GM12878 (cell line): ENCODE data around the gene PVALEF. TPM values are rescaled to one million over a fixed set of nuclear protein-coding genes. Genes with fewer than 3 reads are reported as not detected.

Source experiments
- ATAC-seq: fragments of 200-7000 bp; cut with Tn5 transposase; 3 replicates; pipeline ENCODE4 v1.9.1; 2020; ENCODE audit warnings: mild to moderate bottlenecking, moderate library complexity
- BruUV-seq: library from RNA; stranded (reverse); fragments of 400-500 nt; replicated peaks from 2 replicates; lab custom pipeline; 2021; lab: Mats Ljungman, UMichigan
- CTCF ChIA-PET: fragments of 300-600 bp; sonication (Branson Sonifier 250); formaldehyde crosslinking; extraction: SDS; loops from one replicate; lab custom pipeline; 2021; ENCODE audit warnings: inconsistent platforms; lab: Yijun Ruan, JAX
- POLR2A ChIA-PET: fragments of 350-600 bp; formaldehyde crosslinking; extraction: SDS; loops from one replicate; lab custom pipeline; 2021; ENCODE audit warnings: inconsistent platforms; lab: Charles Lee
- RAD21 ChIA-PET: fragments of 300-600 bp; sonication (Branson Sonifier 250); formaldehyde crosslinking; loops from one replicate; lab custom pipeline; 2023; ENCODE audit warnings: antibody characterized with exemption; ENCODE audit not compliant: unreplicated experiment; lab: Charles Lee
- SMC1A ChIA-PET: fragments of 300-600 bp; sonication (Branson Sonifier 250); formaldehyde crosslinking; loops from one replicate; lab custom pipeline; 2023; ENCODE audit not compliant: unreplicated experiment, uncharacterized antibody; lab: Charles Lee
- DNase-seq: peaks from one replicate; pipeline ENCODE4 v3.0.0-alpha.2; 2011; ENCODE audit warnings: low read depth, low spot score
- FAIRE-seq: peaks from 3 replicates; lab custom pipeline; 2011; peaks lifted over from hg19 to GRCh38; lab: Jason Lieb, UNC
- H2AFZ ChIP-seq: 2 replicates; pipeline ENCODE4 v1.6.0; 2011; ENCODE audit warnings: low read depth, low read length, control low read depth; ENCODE audit not compliant: control insufficient read depth
- H3K27ac ChIP-seq: 2 replicates; pipeline ENCODE4 v1.5.1; 2011; ENCODE audit warnings: control low read depth; ENCODE audit not compliant: control insufficient read depth, insufficient read depth
- H3K27me3 ChIP-seq, 2 experiments: replicated peaks in 1 of 2; 2 replicates each; pipeline versions ENCODE4 v1.6.0 to v1.6.1; 2011; ENCODE audit warnings: low read length in 1 of 2; ENCODE audit not compliant: control insufficient read depth in 2 of 2, insufficient read depth in 2 of 2
- H3K36me3 ChIP-seq, 2 experiments: 2 replicates each; pipeline ENCODE4 v1.5.1; 2011; ENCODE audit warnings: low read length in 1 of 2; ENCODE audit not compliant: control insufficient read depth in 2 of 2, insufficient read depth in 2 of 2
- H3K4me1 ChIP-seq: 2 replicates; pipeline ENCODE4 v1.6.1; 2011; ENCODE audit warnings: mild to moderate bottlenecking, low read length, moderate library complexity, mixed read lengths; ENCODE audit not compliant: control insufficient read depth, insufficient read depth
- H3K4me2 ChIP-seq: 2 replicates; pipeline ENCODE4 v1.6.0; 2011; ENCODE audit warnings: control low read depth; ENCODE audit not compliant: control insufficient read depth, insufficient read depth
- H3K4me3 ChIP-seq: fragments of 200-600 bp; sonication (generic); 2 replicates; pipeline ENCODE4 v1.5.1; 2016
- H3K79me2 ChIP-seq: 2 replicates; pipeline ENCODE4 v1.6.0; 2011; ENCODE audit warnings: low read length; ENCODE audit not compliant: control insufficient read depth, insufficient read depth
- H3K9ac ChIP-seq: 2 replicates; pipeline ENCODE4 v1.8.0; 2011; ENCODE audit warnings: low read length, control low read depth, mixed read lengths; ENCODE audit not compliant: control insufficient read depth, insufficient read depth
- H3K9me3 ChIP-seq: replicated peaks from 3 replicates; pipeline ENCODE4 v1.5.1; 2011; ENCODE audit warnings: mild to moderate bottlenecking, low read length; ENCODE audit not compliant: control insufficient read depth, insufficient read depth
- H4K20me1 ChIP-seq: 2 replicates; pipeline ENCODE4 v1.6.0; 2011; ENCODE audit not compliant: control insufficient read depth, insufficient read depth
- CBX3 ChIP-seq: fragments of 200-600 bp; sonication (generic); IDR thresholded peaks from 2 replicates; pipeline ENCODE4 v1.6.1; 2016; ENCODE audit warnings: low read depth, borderline replicate concordance
- MYB ChIP-seq: fragments of 150-350 bp; IDR thresholded peaks from 2 replicates; pipeline ENCODE4 v1.6.1; 2014; ENCODE audit warnings: mild to moderate bottlenecking, low read depth, low read length, borderline replicate concordance
- NFXL1 ChIP-seq: fragments of 450-650 bp; IDR thresholded peaks from 2 replicates; pipeline ENCODE4 v1.6.1; 2017; ENCODE audit warnings: antibody characterized with exemption, mild to moderate bottlenecking, borderline replicate concordance
- RAD51 ChIP-seq: fragments of 450-650 bp; IDR thresholded peaks from 2 replicates; pipeline ENCODE4 v1.6.1; 2016; ENCODE audit warnings: moderate library complexity, mild to moderate bottlenecking, inconsistent platforms
- STAT3 ChIP-seq: IDR thresholded peaks from 2 replicates; pipeline ENCODE4 v1.6.1; 2011; ENCODE audit warnings: low read depth, low read length, improper control_type of control experiment
- TCF7 ChIP-seq: IDR thresholded peaks from 2 replicates; pipeline ENCODE4 v1.6.1; 2014; ENCODE audit warnings: antibody characterized with exemption, borderline replicate concordance
- ZNF217 ChIP-seq: fragments of 450-650 bp; IDR thresholded peaks from 2 replicates; pipeline ENCODE4 v1.6.1; 2017; ENCODE audit warnings: antibody characterized with exemption, mild to moderate bottlenecking
- ZNF384 ChIP-seq: IDR thresholded peaks from 2 replicates; pipeline ENCODE4 v1.6.1; 2012; ENCODE audit warnings: low read depth, mild to moderate bottlenecking, low read length, improper control_type of control experiment, borderline replicate concordance
- WGBS: methylation state at CpG from one replicate; pipeline ENCODE4 v1.1.6; 2016; ENCODE audit warnings: low lambda C conversion rate; ENCODE audit not compliant: insufficient replicate concordance, insufficient coverage; ENCODE audit errors: missing lambda C conversion rate; 5-methylcytosine and 5-hydroxymethylcytosine counted together
- in situ Hi-C: fragments of 300-500 bp; cut with MboI; formaldehyde crosslinking; loops from 9 replicates; pipeline ENCODE4 v1.14.3; 2018; ENCODE audit warnings: mixed read lengths
- intact Hi-C: fragments of 100-400 bp; cut with micrococcal nuclease; formaldehyde crosslinking; loops from one replicate; pipeline ENCODE4 v1.14.2; 2022; ENCODE audit not compliant: unreplicated experiment
- polyA plus RNA-seq, 11 experiments: library from polyadenylated mRNA; depleted of rRNA in 4 of 11; unstranded in 6 of 11; stranded (reverse) in 5 of 11; fragments of >200 nt; fragmentation: Nextera tagmentation in 4 of 11; fragmentation: Illumina TruSeq in 1 of 11; extraction: Ambion mirVana in 4 of 11; extraction: Trizol in 1 of 11; gene quantifications; 1 replicate in 1 of 11; 2 replicates in 10 of 11; pipeline versions ENCODE4 v1.2.1 to v1.2.3, GENCODE V29; 2011 to 2016; ENCODE audit warnings: inconsistent platforms in 2 of 11, missing spikeins in 2 of 11, low read depth in 1 of 11
- total RNA-seq, 4 experiments: library from RNA; depleted of rRNA in 3 of 4; stranded (reverse); fragments of >200 nt in 3 of 4; fragmentation: Illumina TruSeq in 1 of 4; extraction: Trizol in 1 of 4; gene quantifications; 2 replicates each; pipeline versions ENCODE4 v1.2.1 to v1.2.3, GENCODE V29; 2013 to 2021
- TF ChIP-seq, protein P1 (sequence below): fragments of 450-650 bp; formaldehyde crosslinking; IDR thresholded peaks from 2 replicates; pipeline ENCODE4 v1.5.0; 2022; ENCODE audit warnings: mild to moderate bottlenecking, missing genetic modification characterization
- TF ChIP-seq, protein P2 (sequence below): fragments of 450-650 bp; IDR thresholded peaks from 2 replicates; pipeline ENCODE4 v1.6.1; 2017; ENCODE audit warnings: antibody characterized with exemption, mild to moderate bottlenecking, moderate library complexity
- TF ChIP-seq, protein P3 (sequence below): fragments of 450-650 bp; IDR thresholded peaks from 2 replicates; pipeline ENCODE4 v1.6.1; 2017; ENCODE audit warnings: mild to moderate bottlenecking
- TF ChIP-seq, protein P4 (sequence below): fragments of 450-650 bp; IDR thresholded peaks from 2 replicates; pipeline ENCODE4 v1.6.1; 2018; ENCODE audit warnings: mild to moderate bottlenecking, low read depth, moderate library complexity; ENCODE audit not compliant: partially characterized antibody

Gene PVALEF
- total and polyA plus RNA-seq, 10 of the 15 experiments (the other 5 are each of a cell fraction or from before 2014, with no cell fraction given) = not detected

DNA sequence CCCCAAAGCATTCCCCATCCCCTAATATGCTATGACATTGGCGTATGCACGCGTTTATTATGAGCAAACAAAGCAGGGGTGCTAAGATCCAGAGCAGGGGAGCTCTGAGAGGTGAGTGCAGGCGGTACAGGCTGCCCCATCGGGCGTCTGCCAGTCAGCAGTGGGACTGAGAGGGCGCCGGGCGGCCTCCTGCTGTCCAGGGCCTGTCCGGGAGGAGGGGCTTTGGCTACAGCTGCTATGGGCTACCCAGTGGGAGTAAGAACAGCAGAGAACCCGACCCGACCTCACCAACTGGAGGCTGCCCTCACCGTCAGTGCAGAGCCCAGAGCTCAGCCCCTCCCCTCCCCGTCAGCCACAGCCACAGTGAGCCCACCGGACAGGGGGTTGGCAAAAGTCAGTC lies 19.2 kb downstream of the PVALEF start (continued):
- TF ChIP-seq, protein P1, sequence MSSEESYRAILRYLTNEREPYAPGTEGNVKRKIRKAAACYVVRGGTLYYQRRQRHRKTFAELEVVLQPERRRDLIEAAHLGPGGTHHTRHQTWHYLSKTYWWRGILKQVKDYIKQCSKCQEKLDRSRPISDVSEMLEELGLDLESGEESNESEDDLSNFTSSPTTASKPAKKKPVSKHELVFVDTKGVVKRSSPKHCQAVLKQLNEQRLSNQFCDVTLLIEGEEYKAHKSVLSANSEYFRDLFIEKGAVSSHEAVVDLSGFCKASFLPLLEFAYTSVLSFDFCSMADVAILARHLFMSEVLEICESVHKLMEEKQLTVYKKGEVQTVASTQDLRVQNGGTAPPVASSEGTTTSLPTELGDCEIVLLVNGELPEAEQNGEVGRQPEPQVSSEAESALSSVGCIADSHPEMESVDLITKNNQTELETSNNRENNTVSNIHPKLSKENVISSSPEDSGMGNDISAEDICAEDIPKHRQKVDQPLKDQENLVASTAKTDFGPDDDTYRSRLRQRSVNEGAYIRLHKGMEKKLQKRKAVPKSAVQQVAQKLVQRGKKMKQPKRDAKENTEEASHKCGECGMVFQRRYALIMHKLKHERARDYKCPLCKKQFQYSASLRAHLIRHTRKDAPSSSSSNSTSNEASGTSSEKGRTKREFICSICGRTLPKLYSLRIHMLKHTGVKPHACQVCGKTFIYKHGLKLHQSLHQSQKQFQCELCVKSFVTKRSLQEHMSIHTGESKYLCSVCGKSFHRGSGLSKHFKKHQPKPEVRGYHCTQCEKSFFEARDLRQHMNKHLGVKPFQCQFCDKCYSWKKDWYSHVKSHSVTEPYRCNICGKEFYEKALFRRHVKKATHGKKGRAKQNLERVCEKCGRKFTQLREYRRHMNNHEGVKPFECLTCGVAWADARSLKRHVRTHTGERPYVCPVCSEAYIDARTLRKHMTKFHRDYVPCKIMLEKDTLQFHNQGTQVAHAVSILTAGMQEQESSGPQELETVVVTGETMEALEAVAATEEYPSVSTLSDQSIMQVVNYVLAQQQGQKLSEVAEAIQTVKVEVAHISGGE (CRISPR knock-in tag) = no peak

DNA sequence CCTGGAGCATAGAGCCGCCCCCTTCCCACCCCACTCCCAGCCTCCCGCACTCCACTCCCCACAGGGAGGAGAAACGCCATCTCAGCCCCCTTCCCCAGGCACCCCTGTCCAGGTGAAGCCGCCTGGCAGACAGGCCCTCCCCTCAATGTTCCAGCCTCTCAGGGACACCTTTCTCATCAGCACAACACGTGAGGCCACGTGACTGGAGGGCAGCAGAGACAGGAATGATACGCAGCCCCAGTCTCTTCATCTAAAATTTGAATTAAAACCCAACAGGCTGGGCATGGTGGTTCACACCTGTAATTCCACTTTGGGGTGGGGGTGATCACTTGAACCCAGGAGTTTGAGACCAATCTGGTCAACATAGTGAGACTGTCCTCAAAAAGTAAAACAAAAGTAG lies 20.9 kb downstream of the PVALEF start:
- SMC1A ChIA-PET = no interaction called here
- no peaks in the 10 kb centered on the region for H3K27me3 ChIP-seq
- H3K9ac ChIP-seq = no peak overlapping the region
- 60% methylated on average over 6 of the region's 7 CpGs for WGBS
- FAIRE-seq = no peak
- CTCF ChIA-PET = no interaction called here
- H3K4me2 ChIP-seq = no peak overlapping the region
- H2AFZ ChIP-seq = no peak overlapping the region
- H3K4me3 ChIP-seq = no peak overlapping the region
- in situ Hi-C loops = no loop called here
- no peaks in the 10 kb centered on the region for H3K4me1 ChIP-seq
- no TSS peak for BruUV-seq
- RAD21 ChIA-PET = no interaction called here
- no peak for DNase-seq
- H3K36me3 ChIP-seq = no peaks in the 10 kb centered on the region; a peak in 2 of 4 replicates
- no peaks in the 10 kb centered on the region for H3K9me3 ChIP-seq
- no peak overlapping the region for H3K27ac ChIP-seq
- ATAC-seq = no peak
- intact Hi-C loops = no loop called here
- H3K79me2 ChIP-seq = no peaks in the 10 kb centered on the region
- H4K20me1 ChIP-seq = no peaks in the 10 kb centered on the region
- POLR2A ChIA-PET = no interaction called here
- TF ChIP-seq TCF7 = no peak
- no peak for TF ChIP-seq CBX3
- no peak for TF ChIP-seq ZNF217
- no peak for TF ChIP-seq NFXL1
- TF ChIP-seq STAT3 = no peak
- TF ChIP-seq ZNF384 = no peak
- TF ChIP-seq, protein P2, sequence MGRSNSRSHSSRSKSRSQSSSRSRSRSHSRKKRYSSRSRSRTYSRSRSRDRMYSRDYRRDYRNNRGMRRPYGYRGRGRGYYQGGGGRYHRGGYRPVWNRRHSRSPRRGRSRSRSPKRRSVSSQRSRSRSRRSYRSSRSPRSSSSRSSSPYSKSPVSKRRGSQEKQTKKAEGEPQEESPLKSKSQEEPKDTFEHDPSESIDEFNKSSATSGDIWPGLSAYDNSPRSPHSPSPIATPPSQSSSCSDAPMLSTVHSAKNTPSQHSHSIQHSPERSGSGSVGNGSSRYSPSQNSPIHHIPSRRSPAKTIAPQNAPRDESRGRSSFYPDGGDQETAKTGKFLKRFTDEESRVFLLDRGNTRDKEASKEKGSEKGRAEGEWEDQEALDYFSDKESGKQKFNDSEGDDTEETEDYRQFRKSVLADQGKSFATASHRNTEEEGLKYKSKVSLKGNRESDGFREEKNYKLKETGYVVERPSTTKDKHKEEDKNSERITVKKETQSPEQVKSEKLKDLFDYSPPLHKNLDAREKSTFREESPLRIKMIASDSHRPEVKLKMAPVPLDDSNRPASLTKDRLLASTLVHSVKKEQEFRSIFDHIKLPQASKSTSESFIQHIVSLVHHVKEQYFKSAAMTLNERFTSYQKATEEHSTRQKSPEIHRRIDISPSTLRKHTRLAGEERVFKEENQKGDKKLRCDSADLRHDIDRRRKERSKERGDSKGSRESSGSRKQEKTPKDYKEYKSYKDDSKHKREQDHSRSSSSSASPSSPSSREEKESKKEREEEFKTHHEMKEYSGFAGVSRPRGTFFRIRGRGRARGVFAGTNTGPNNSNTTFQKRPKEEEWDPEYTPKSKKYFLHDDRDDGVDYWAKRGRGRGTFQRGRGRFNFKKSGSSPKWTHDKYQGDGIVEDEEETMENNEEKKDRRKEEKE = no peak
- TF ChIP-seq, protein P3, sequence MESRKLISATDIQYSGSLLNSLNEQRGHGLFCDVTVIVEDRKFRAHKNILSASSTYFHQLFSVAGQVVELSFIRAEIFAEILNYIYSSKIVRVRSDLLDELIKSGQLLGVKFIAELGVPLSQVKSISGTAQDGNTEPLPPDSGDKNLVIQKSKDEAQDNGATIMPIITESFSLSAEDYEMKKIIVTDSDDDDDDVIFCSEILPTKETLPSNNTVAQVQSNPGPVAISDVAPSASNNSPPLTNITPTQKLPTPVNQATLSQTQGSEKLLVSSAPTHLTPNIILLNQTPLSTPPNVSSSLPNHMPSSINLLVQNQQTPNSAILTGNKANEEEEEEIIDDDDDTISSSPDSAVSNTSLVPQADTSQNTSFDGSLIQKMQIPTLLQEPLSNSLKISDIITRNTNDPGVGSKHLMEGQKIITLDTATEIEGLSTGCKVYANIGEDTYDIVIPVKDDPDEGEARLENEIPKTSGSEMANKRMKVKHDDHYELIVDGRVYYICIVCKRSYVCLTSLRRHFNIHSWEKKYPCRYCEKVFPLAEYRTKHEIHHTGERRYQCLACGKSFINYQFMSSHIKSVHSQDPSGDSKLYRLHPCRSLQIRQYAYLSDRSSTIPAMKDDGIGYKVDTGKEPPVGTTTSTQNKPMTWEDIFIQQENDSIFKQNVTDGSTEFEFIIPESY = no peak
- no peak for TF ChIP-seq MYB
- no peak for TF ChIP-seq RAD51
- TF ChIP-seq, protein P4, sequence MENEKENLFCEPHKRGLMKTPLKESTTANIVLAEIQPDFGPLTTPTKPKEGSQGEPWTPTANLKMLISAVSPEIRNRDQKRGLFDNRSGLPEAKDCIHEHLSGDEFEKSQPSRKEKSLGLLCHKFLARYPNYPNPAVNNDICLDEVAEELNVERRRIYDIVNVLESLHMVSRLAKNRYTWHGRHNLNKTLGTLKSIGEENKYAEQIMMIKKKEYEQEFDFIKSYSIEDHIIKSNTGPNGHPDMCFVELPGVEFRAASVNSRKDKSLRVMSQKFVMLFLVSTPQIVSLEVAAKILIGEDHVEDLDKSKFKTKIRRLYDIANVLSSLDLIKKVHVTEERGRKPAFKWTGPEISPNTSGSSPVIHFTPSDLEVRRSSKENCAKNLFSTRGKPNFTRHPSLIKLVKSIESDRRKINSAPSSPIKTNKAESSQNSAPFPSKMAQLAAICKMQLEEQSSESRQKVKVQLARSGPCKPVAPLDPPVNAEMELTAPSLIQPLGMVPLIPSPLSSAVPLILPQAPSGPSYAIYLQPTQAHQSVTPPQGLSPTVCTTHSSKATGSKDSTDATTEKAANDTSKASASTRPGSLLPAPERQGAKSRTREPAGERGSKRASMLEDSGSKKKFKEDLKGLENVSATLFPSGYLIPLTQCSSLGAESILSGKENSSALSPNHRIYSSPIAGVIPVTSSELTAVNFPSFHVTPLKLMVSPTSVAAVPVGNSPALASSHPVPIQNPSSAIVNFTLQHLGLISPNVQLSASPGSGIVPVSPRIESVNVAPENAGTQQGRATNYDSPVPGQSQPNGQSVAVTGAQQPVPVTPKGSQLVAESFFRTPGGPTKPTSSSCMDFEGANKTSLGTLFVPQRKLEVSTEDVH = no peak
